ENCODE measurements around the gene TMEM203.

The TMEM203 gene

GRCh38 chr9:137217276-137218211, 12.1 kb upstream of the TMEM203 start:
- peak; percentile 53 for DNase-seq (ENCODE audit: low read depth)

- no peak for DNase-seq (ENCODE audit: low read depth)
Measured at GRCh38 chr9:137216188-137216965, 10.9 kb upstream of the TMEM203 start.

- no peak for DNase-seq (ENCODE audit: low read depth)
Measured at GRCh38 chr9:137215196-137215986, 9.9 kb upstream of the TMEM203 start.

GRCh38 chr9:137214620-137215019, 9.2 kb upstream of the TMEM203 start:
- DNase-seq (ENCODE audit: low read depth) = no peak

DNA sequence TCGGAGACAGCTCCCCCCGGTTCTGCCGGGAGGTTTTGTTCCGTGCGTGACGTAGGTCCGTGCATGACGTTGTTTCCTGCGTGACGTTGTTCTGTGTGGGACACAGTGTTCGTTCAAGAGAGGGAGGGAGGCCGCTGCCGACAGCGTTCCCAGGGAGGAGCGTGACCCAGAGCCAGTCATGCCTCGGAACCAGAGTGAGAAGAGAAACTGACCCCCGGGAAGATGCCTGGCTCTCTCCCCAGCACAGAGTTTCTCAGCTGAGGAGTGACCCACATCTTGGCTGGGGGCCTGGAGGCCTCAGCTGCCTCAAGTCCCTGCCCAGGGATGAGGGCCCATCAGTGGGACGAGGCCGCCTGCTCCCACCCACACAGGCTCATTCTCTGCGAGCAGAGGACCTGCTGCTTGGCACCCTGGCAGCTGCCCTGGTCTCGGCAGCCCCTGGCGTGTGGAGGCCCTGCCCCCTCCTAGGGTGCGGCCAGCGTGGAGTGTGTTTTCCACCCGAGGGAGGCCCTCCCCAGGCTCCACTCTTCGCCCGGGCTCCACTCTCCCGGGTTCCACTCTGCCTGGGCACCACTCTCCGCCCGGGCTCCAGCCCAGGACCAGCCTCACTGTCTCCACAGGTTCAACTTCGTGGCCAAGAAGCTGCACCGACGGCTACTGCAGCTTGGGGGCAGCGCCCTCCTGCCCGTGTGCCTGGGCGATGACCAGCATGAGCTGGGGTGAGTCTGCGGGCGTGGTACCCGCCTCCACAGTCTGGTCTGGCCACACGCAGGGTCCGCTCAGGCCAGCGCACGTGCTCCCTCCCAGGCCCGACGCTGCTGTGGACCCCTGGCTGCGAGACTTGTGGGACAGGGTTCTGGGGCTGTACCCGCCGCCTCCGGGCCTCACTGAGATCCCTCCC, 8.0 kb upstream of the TMEM203 start:
- DNase-seq (ENCODE audit: low read depth) = no peak

DNA sequence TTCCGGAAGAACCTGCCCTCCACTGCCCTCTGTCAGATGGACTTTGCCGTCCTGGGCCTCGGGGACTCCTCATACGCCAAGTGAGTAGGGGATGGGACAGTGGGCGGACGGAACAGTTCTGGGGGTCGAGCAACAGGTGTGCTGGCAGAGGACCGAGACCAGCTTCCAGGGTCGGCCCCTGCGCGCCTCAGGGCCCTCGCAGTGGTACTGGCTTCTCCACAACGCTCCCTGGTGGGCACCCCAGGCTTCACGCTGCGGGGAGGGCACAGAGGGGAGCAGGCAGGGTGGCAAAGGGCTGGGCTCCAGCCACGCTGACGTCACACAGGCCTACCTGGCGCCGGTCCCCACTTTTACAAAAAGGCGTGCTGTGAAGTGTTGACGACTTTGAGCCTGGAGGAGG, 7.1 kb upstream of the TMEM203 start:
- DNase-seq (ENCODE audit: low read depth) = no peak

- DNase-seq (ENCODE audit: low read depth) = no peak
Measured at GRCh38 chr9:137211532-137211931, 6.1 kb upstream of the TMEM203 start.

DNA sequence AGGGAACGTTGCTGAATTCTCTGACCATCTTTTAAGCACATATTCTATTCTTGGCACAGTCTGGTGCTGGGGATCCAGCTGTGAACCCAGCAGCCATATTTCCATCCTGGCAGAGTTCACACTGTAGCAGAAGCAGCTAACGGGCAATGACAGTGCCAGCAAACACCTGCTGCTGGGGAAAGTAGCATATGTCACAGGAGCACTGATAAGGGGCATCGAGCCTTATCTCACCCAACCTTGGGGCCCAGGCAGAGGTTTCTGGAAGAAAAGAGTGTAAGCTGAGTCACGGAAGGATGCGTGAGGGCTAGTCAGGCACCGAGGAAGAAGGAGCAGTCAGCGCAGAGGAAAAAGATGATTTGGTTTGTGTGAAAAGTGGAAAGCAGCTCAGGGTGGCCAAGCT, 1.2 kb upstream of the TMEM203 start:
- DNase-seq (ENCODE audit: low read depth) = no peak

DNA sequence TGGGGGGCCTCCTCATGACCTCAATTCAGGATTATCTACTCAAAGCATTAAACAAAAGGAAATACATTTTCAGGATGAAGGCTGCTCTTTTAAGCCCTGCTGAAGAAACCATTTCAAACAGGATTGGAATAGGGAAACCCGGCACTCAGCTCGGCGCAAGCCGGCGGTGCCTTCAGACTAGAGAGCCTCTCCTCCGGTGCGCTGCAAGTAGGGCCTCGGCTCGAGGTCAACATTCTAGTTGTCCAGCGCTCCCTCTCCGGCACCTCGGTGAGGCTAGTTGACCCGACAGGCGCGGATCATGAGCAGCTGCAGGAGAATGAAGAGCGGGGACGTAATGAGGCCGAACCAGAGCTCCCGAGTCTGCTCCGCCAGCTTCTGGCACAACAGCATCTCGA, 720 bp downstream of the TMEM203 start:
- no peak for DNase-seq (ENCODE audit: low read depth)

DNA sequence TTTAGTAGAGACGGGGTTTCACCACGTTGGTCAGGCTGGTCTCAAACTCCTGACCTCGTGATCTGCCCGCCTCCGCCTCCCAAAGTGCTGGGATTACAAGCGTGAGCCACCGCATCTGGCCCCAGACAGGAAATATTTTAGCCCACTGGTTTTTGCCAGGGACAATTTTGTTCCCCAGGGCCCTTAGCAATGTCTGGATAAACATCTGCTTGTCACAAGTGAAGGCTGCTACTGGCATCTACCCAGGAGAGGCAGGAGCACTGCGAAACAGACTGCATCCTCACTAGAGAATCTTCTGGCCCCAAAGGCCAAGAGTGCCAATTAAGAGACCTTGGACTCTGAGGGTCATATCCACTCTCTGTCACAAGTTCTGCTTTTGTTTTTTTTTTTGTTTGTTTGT, 2.5 kb downstream of the TMEM203 start:
- DNase-seq (ENCODE audit: low read depth) = no peak

GRCh38 chr9:137201205-137201868, 4.1 kb downstream of the TMEM203 start:
- no peak for DNase-seq (ENCODE audit: low read depth)

DNA sequence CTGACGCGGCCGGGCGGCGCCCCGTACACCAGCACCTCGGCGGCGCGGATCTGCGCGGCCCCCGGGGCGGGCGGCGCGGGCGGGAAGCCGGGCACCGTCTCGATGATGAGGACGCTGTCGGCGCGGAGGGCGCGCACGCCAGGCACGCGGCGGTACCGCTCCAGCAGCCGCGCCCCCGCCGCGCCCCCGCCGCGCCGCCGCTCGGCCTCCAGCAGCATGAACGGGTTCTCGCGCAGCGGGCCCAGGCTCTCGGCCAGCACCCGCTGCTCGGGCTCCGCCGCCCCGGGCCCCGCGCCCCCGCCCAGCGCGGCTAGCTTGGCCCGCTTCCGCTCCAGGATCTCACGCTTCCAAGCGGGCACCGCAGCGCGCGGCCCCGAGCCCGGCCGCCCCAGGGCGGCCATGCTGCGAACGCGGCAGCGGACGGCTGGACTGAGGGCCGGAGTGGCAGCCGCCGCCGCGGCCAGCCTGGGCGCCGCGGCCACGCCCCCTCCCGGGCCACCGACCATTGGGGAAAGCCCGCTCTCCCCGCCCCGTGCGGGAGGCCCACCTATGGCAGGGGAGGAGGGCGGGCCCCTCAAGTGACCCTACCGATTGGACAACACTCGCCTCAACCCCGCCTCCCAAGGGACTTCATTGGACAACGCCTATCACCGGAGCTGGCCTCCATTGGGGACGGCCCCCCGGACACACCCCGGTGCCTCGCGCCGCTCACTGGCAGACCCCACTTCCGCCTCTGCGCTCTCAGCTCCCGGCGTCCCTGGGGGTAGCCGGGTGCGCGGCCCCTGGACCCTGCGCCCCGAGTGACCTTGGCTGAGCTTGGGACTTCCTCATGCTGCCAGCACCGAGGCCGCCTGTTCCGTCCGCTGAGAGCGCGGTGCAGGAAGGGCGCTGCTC, 4.9 kb downstream of the TMEM203 start, which contains the start of gene TPRN:
Gene TPRN, minus strand, starts transcription at position 431 of the 894 bp plus-strand sequence. Its CDS starts 30 bp downstream, at position 401.
- peak; percentile 98 for DNase-seq (ENCODE audit: low read depth)

DNA sequence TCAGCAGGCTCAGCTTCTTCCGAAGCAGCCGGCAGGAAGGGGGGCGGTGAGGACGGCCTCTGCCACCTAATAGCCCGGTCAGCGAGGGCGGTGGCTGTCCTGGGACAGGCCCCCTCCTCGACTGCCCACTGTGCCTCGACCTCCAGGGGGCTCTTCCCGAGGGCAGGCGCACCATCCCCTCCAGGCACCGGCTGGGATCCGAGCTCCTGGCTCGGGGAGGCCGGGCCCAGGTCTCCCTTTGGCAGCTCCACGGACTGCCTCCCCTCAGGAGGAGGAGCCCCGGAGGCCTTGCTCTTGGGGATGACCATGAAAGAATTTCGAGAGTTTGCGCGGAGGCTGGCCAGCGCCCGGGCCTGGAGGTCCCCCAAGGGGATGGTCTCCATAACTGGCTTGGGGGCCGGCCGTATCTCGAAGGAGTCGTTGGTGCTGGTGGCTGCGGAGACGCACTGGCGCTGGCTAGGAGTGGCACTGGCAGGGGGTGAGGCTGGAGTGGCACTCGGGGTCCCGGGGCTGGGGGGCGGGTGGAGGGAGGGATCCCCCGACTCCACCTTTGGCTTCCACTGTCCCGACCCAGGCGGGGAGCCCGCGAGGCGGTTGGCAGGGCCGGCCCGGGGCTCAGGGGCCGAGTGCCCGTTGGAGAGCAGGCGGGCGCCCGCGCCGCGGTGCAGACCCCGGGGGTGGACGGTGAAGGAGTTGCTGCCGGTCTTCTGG, 5.9 kb downstream of the TMEM203 start:
- peak; percentile 34 for DNase-seq (ENCODE audit: low read depth)

- no peak for DNase-seq (ENCODE audit: low read depth)
Measured at GRCh38 chr9:137198902-137199283, 6.6 kb downstream of the TMEM203 start.

DNA sequence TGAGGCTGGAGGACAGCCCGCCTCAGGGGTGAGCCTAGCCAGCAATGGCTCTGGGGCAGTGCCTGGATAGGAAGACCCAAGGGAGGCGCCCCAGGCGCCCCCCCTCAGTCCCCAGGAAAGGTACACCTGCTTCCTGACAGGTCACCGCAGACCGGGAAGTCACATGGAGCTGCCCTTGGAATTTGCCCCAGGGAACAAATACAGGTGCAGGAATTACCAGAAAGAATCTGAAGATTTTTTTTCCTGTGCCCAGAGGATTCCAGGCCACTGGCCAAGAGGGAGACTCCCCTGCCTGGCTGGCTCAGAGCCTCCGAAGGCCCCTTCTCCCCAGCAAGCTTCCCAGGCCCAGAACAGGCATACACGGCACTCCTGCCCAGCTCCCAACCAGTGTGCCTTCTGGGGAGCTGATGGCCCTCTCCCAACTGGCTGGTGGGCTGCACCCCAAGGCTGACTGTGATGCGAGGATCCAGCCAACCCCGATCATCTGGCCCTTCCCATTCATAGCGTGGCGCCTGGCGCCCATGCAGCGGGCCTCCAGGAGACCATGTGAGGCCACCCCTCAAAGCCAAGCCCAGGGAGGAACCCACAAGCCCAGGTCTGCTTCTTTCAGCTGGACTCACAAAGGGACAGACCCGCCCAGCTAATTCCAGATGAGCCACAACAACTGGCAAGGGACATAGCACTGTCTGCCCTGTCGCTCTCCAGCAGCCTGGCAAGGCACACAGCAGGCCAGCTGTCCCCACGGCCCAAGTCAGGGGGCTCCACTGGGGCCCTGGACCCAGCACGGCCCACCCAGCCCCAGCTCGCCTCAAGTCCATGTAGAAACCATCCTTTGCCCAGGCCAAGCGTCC, 7.2 kb downstream of the TMEM203 start:
- no peak for DNase-seq (ENCODE audit: low read depth)

- no peak for DNase-seq (ENCODE audit: low read depth)
Measured at GRCh38 chr9:137195525-137196220, 9.8 kb downstream of the TMEM203 start.

GRCh38 chr9:137194909-137195308, 10.5 kb downstream of the TMEM203 start:
- no peak for DNase-seq (ENCODE audit: low read depth)
